Measurements from ENCODE around the gene ZNF813.

The ZNF813 gene

DNA sequence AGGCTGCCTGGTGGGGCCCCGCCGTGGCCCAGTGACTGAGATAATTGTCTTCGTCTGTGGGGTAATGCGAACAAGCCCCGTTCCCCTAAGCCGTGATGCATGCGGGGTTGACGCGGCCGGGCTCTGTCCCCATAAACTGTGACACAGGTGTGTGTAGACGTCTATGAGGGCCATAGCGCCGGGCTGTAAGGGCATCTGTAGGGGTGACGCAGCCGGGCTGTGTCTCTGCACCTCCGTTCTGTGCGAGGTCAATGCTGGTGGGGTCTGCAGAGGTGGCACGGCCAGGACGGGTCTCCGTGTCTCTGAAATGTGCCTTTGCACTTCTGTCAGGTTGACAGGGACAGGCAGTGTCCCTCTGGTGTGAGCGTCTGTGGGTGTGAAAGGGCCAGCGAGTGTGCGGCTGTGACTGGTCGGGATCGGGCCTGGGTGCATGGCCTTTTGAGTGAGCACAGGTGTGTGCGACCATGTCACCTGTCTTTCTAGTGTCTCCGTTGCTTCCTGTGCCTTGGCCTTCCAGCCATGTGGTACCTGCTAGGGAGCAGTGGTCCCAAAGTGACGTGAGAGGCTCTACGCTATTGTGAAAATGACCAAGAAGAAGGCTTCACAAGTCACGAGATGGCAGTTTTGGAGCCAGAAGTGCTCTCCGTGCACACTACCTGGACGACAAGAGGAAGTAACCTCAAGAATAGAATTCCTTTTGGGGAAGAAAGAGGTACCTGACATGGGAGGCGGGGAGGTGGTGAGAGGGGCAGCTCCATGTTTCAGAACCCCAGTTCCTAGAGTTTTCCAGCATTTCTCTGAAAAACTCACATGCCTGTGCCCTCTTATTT, 54.1 kb downstream of the ZNF813 start:
- no peak for DNase-seq

GRCh38 chr19:53525922-53526321, 58.4 kb downstream of the ZNF813 start:
- DNase-seq: no peak

GRCh38 chr19:53530622-53531021, 63.1 kb downstream of the ZNF813 start:
- no peak for DNase-seq

DNA sequence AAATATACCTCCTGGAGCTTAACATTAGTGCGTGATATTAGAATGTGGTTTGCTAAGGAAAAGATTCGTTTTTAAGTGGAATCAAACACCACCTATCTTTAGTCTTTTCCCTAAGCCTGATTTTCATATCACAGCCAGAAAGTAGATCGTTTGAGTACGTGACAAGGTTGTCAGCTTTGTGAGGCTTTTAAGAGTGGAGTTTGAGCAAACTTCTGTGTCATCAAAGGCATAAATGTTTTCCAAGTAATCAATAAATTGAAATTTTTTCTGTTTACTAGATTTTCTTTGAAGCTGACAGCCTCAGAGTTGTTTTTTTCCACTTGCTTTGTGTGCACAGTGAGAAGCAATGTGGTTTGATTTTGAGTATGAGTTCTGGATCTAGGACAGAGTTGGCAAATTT, 63.9 kb downstream of the ZNF813 start:
- no peak for DNase-seq

- no peak for DNase-seq
Measured at GRCh38 chr19:53532362-53532761, 64.8 kb downstream of the ZNF813 start.

DNA sequence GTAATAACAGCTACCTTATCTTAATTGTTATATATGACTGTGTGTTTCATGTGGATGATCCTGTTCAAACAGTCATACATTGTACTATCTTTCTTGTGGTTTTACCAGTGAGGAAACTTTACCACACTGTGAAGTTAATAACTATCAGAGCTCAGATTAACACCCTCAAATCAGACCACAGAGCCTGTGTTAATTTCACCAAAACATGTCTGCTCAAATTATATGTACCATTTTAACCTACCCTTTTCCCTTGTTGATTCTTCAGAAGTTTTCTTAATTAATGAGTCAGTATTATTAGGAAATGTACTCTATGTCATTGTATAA, 68.7 kb downstream of the ZNF813 start:
- DNase-seq: no peak

- no peak for DNase-seq
Measured at GRCh38 chr19:53537121-53537520, 69.6 kb downstream of the ZNF813 start.

- DNase-seq: peak; percentile 74
Measured at GRCh38 chr19:53537521-53538377, 70.2 kb downstream of the ZNF813 start, which contains the start of gene ZNF331. Gene ZNF331 (plus strand): TSS chr19:53538145. CDS start chr19:53569377, 31,232 bp downstream.

- DNase-seq: no peak
Measured at GRCh38 chr19:53538378-53539109, 71.0 kb downstream of the ZNF813 start.

DNA sequence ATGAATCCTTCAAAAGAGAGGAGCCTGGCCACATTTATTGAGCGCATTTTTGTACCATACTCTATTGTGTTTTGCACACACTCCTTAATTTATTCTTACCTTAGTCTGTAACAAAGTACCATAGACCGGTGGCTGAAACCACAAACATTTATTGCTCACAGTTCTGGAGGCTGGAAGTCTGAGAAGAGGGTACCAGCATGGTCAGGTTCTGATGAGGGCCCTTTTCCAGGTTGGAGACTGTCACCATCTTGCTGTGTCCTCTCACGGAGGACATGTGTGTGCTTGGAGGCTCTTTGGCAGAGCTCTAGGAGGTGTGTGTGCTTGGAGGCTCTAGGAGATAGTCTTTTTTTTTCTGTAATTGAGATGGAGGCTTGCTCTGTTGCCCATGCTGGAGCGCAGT, 72.6 kb downstream of the ZNF813 start:
- DNase-seq: no peak

GRCh38 chr19:53541971-53542370, 74.4 kb downstream of the ZNF813 start:
- DNase-seq: no peak

DNA sequence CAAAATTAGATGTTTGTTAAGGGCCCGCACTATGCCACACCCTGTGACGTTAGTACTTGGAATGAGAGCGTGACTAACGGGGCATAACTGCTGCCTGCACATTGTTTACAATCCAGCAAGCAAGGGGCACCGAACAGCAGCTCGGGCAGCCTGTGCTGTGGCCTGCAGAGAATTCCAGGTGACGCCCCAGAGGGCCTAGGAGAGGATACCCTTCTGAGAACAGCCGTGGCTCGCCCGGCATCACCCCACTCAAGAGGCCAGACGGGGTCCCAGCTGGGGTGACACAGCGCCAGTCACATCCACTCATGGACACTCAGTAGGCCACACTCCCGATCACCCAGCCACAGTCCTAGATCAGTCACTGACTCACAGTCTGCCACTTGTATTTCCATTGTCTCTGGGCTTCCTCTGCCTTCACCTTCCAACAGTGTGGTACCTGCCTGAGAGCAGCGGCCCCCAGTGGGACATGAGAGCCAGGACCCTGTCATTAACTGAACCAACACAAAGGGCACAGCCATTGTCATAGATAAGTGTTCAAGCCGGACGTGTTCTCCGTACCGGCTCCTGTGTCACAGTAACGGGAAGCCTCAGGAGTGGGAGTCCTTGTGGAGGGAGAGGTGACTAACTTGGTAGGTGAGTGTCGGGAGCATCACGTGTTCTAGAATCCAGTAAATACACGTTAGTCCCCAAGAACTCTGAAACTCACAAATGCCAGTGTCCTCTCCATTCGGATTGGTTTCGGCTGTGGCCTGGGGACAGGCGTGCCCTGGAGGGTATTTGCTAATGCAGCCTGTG, 77.9 kb downstream of the ZNF813 start:
- peak; percentile 20 for DNase-seq
